NCI-H2196 treated with DMSO at 0.1 percent for 48 hours (cell line): ENCODE results near the gene PKP2.

ENCODE experiments used
- DNase-seq: peaks from one replicate; lab custom pipeline; 2025; ENCODE audit not compliant: unreplicated experiment; lab: John Stamatoyannopoulos, UW

Gene PKP2

DNA sequence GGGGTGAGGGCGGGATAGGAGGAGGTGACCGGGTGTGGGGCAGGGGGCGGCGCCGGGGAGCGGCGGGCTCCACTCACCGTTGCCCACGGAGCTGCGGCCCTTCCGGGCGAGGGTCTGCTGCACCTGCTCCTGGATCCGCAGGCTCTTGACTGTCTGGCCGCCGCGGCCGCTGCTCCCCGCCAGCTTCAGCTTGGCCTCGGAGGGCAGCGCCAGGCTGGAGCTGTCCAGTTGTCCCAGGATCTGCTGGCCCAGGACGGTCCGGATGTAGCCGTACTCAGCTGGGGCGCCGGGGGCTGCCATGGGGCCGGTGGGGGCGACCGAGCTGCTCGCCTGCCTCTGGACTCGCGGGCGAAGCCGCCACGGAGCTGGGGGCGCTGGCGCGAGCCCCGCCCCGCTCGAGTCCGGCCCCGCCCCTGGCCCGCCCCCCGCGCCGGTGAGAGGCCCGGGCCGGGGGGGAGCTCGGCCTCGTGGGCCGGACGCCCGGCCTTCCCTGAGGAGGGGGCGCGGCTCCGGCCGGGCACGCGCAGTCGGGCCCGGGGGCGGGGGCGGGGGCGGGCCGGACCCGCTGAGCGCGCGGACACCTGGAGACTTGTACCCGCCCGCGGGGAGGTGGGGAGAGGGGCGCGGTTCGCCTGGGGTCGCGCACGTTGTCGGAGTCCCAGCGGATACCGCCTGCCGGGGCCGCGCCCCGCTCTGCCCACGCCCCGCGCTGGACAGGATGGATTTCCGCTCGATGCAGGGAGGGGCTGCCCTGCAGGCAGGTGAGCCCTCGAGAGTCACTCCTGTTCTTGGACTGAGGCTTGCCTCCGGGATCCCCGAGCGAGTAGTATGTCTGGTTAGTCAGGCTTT, at the start of gene PKP2:
Gene PKP2, minus strand, starts transcription at position 346 of the 849 bp plus-strand sequence. Its CDS starts 46 bp downstream, at position 300.
- peak; percentile 88 for DNase-seq

GRCh38 chr12:32944195-32944594, 47.6 kb upstream of the PKP2 start:
- DNase-seq, result no peak

GRCh38 chr12:32939801-32940200, 43.2 kb upstream of the PKP2 start:
- no peak for DNase-seq

- DNase-seq, result no peak
These were observed 30.4 kb upstream of the PKP2 start for GRCh38 chr12:32926963-32927362.

- no peak for DNase-seq
These were observed 29.8 kb upstream of the PKP2 start for GRCh38 chr12:32926356-32926755.

DNA sequence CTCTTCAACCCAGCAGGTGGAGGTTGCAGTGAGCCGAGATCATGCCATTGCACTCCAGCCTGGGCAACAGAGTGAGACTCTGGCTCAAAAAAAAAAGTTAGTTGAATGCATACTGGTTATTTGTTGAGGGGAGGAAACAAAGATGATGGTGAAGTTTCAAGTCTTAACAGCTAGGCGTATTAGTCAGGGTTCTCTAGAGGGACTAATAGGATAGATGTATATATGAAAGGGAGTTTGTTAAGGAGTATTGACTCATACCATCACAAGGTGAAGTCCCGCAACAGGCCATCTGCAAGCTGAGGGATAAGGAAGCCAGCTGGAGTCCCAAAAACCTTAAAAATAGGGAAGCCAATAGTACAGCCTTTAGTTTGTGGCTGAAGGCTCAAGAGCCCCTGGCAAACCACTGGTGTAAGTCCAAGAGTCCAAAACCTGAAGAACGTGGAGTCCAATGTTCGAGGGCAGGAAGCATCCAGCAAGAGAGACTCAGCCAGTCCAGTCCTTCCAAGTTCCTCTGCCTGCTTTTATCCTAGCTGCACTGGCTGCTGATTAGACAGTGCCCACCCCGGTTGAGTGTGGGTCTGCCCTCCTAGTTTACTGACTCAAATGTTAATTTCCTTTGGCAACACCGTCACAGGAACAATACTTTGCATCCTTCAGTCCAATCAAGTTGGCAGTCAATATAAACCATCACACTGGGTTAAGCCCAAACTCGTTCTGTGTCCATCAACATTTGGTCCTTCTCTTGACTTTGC, 26.1 kb upstream of the PKP2 start:
- DNase-seq, result no peak

GRCh38 chr12:32921397-32921796, 24.8 kb upstream of the PKP2 start:
- no peak for DNase-seq

DNA sequence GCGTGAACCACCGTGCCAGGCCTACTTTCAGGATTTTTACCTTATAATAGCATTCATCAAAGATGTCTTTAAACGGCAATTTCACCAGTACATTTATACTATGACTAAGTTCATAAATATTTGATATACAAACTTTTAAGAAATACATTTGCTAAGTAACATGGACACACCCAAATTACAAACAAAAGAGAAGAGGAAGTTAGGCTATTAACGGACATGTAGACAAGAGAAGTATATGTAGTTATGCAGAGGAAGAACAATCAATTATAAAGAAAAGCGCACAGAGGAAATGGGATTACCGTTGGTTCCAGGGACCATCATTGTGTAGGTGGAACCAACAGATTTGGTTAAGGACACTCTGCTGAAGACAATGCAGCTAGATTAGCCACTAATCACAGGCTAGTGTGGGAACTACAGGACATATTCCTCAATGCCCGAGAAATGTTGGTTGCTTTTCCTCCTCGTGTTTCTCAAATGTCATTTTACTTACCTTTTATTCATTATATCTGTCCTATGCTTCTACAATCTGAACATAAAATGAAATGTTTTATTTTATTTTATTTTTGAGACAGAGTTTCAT, 24.0 kb upstream of the PKP2 start:
- no peak for DNase-seq

DNA sequence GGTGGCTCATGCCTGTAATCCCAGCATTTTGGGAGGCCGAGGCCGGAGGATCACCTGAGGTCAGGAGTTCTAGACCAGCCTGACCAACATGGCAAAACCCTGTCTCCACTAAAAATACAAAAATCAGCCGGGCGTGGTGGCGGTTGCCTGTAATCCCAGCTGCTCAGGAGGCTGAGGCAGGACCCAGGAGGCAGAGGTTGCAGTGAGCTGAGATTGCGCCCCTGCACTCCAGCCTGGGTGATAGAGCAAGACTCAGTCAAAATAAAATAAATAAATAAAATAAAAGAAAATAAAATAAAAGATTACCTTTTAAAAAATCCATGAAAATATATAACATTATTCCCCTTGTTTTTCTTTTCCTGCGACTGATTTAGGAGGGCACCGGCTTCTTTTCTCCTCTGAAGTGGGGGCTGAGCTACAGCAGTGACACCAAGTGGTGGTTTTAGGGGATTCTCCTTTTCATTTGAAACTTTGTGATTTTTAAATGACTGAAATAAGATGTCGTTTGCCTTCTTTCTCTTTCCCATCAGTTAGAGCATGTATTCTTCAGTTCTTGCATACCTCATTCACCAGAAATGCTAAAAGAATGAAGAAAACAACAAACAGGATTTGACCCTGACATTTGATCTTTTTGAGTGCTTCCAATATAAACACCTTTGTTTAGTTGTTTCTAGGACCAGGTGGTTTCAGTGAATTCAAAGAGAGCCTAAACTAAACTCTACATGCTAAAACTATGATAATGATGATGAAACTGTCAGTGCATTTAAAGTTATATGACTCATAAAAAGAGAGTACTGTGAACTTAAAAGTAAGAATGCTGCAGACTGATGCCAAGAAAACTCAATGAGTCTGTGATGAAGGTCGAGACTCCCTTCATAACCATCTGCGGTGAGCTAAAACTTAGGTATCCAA, 22.6 kb upstream of the PKP2 start:
- DNase-seq, result peak; percentile 32

DNA sequence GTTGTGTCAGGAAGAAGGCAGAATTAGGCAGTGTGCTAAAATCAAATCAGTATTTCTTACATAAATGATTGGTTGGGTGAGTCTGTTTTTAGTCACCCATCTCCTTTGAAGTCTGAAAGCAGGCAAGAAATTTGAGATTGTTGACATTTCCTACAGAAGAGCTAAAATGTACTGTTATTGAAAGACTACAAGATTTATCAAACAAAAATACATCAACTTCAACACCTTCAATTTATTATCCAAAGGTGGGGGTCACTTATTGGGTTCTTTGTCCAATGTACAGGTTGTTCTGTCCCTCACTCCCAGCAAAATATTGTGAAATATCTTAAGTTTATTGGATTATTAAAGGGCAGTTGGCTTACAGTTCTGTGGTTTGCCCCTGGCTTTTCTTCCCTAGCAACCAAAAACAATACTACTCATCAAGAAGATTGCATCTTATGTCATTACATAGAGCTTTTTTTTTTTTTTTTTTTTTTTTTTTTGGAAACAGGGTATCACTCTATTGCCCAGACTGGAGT, 20.6 kb upstream of the PKP2 start:
- no peak for DNase-seq

GRCh38 chr12:32907898-32908476, 11.4 kb upstream of the PKP2 start:
- DNase-seq, result no peak

DNA sequence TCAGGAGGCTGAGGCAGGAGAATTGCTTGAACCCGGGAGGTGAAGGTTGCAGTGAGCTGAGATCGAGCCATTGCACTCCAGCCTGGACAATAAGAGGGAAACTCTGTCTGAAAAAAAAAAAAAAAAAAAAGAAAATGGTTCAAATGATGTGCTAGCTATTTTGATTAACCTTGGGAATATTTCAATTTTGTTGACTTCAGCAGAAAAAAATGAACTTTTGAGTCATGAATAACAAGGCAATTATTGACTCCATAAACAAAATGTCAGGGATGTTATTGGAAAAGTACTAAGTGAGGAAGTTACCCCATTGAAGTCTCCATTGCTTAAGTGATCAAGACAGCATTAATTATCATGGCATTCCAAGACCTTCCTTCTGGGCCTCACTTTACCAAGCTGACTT, 10.6 kb upstream of the PKP2 start:
- DNase-seq, result no peak

DNA sequence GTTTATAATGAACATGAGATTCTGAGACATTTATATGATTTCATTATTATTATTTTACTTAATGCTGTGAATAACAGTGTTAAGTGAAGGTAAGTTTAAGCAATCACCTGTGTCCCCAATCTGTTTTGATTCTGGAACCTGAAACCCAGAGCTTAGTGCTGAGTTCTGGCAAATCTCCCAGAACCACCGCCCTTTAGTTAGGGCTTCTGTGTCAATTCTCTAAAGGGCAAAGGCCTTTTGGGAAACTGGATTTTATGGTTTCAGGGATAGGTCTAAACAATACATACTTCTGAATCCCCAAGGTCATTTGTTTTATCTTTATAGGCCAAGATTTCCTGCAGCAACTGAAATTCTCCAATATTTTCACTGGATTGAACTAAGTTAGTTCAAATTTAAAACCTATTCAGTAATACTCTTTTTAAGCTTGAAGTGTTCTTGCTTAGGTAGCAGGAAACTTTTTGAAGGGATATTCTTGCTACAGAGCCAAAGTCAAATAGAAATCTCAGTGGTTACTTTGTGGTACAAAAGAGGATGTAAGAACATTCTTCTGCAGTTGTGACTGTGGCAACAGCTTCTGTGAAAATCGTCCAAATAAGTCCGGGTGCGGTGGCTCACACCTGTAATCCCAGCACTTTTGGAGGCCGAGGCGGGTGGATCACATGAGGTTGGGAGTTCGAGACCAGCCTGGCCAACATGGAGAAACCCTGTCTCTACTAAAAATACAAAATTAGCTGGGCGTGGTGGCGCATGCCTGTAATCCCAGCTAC, 10.0 kb upstream of the PKP2 start:
- peak; percentile 15 for DNase-seq

- no peak for DNase-seq
These were observed 7.2 kb upstream of the PKP2 start for GRCh38 chr12:32903763-32904162.

DNA sequence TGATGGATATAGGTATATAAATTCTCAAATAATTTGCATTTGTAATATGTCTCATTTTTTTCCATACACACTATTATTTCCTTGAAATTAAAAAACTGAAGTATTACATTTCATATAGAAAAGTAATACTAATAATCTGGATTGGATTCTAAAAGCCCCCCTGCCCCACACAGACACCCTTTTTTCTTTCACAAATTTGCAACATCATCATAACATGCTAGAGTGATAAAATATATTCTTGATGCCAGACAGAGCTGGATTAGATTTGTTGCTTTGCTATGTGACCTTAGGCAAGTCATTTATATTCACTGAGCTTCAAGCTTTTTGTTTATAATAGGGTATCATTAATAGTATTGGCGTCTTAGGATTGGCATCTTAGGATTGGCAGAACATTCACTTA, 6.7 kb upstream of the PKP2 start:
- DNase-seq, result no peak

DNA sequence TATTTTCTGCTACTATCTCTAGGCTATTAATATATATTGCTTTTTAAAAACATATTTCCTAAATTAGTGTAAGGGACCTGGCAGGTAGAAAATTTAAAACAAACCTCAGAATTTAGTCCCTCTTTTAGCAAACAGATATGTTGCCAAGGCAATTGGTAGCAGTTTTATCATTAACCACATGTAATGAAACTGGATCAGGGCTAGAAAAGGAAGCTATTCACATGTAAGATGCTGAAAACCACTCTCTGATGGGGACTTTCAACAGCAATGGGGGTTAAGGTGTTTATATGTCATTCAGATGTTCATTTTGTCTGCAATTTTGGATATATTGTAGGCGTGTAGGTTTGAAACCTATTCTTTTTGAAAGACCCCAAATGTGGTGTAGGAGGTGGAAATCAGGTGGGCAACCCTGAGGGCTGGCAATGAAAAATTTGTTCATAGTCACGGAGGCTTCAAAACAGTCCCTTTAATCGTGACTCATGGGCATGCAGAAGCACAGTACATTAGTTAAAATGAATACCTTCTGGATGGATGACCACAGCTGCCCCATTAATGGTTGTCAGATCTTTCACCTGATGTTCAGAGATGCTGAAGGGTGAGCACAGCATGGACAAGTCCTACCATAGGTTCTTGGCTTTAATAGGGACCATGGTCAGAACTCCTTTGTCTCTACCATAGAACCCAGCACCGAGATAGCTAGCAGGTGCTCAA, 5.9 kb upstream of the PKP2 start:
- no peak for DNase-seq

GRCh38 chr12:32901553-32901952, 5.0 kb upstream of the PKP2 start:
- DNase-seq, result no peak

GRCh38 chr12:32897687-32898573, 1.4 kb upstream of the PKP2 start:
- DNase-seq, result no peak
